H9 (cell line): ENCODE data around the gene TCF21. TPM values are rescaled to one million over a fixed set of nuclear protein-coding genes. Genes with fewer than 3 reads are reported as not detected.

ENCODE experiments used
- DNase-seq: peaks from one replicate; pipeline ENCODE4 v3.0.0-alpha.2; 2017
- H2AFZ ChIP-seq: one replicate; pipeline ENCODE4 v1.6.1; 2013; ENCODE audit warnings: mild to moderate bottlenecking, low read length, control low read depth, moderate library complexity
- H2AK5ac ChIP-seq: 2 replicates; pipeline ENCODE4 v1.6.1; 2013; ENCODE audit warnings: low read length, control low read depth, mixed read lengths; ENCODE audit not compliant: insufficient read length
- H2BK120ac ChIP-seq: one replicate; pipeline ENCODE4 v1.6.1; 2013; ENCODE audit warnings: low read depth, mild to moderate bottlenecking, low read length, control low read depth, inconsistent platforms; ENCODE audit not compliant: poor library complexity, severe bottlenecking
- H2BK12ac ChIP-seq: 2 replicates; pipeline ENCODE4 v1.6.1; 2013; ENCODE audit warnings: low read length, control low read depth, mixed read lengths, low read depth; ENCODE audit not compliant: insufficient read length
- H2BK15ac ChIP-seq: 2 replicates; pipeline ENCODE4 v1.6.1; 2013; ENCODE audit warnings: low read depth, low read length, control low read depth
- H2BK20ac ChIP-seq: one replicate; pipeline ENCODE4 v1.6.1; 2013; ENCODE audit warnings: low read depth, mild to moderate bottlenecking, low read length, control low read depth, inconsistent platforms; ENCODE audit not compliant: poor library complexity, severe bottlenecking
- H2BK5ac ChIP-seq: 2 replicates; pipeline ENCODE4 v1.6.1; 2013; ENCODE audit warnings: low read length, control low read depth, mixed read lengths; ENCODE audit not compliant: insufficient read length
- H3K14ac ChIP-seq: 2 replicates; pipeline ENCODE4 v1.6.1; 2013; ENCODE audit warnings: low read length, control low read depth; ENCODE audit not compliant: insufficient read depth
- H3K18ac ChIP-seq: 2 replicates; pipeline ENCODE4 v1.6.1; 2013; ENCODE audit warnings: low read depth, mild to moderate bottlenecking, mixed read lengths, low read length, control low read depth; ENCODE audit not compliant: insufficient read length
- H3K23ac ChIP-seq: 2 replicates; pipeline ENCODE4 v1.6.1; 2013; ENCODE audit warnings: low read length, control low read depth, mixed read lengths, low read depth; ENCODE audit not compliant: insufficient read length
- H3K23me2 ChIP-seq: 2 replicates; pipeline ENCODE4 v1.6.1; 2013; ENCODE audit warnings: low read depth, mild to moderate bottlenecking, mixed read lengths, low read length, control low read depth; ENCODE audit not compliant: insufficient read length, poor library complexity, severe bottlenecking
- H3K27ac ChIP-seq: 2 replicates; pipeline ENCODE4 v1.5.1; 2013; ENCODE audit warnings: low read length, control low read depth, mixed read lengths, low read depth; ENCODE audit not compliant: insufficient read length
- H3K27me3 ChIP-seq: 2 replicates; pipeline ENCODE4 v1.6.1; 2013; ENCODE audit warnings: low read length, control low read depth, inconsistent platforms; ENCODE audit not compliant: insufficient read depth
- H3K4ac ChIP-seq: 2 replicates; pipeline ENCODE4 v1.6.1; 2013; ENCODE audit warnings: low read depth, mild to moderate bottlenecking, control low read depth, inconsistent platforms, low read length, moderate library complexity
- H3K4me1 ChIP-seq: 2 replicates; pipeline ENCODE4 v1.6.1; 2013; ENCODE audit warnings: low read length, control low read depth, inconsistent platforms; ENCODE audit not compliant: insufficient read depth
- H3K4me2 ChIP-seq: 2 replicates; pipeline ENCODE4 v1.6.1; 2013; ENCODE audit warnings: low read length, control low read depth, mixed read lengths; ENCODE audit not compliant: insufficient read length, insufficient read depth
- H3K56ac ChIP-seq: 2 replicates; pipeline ENCODE4 v1.6.1; 2013; ENCODE audit warnings: low read depth, mild to moderate bottlenecking, mixed read lengths, low read length, control low read depth; ENCODE audit not compliant: insufficient read length
- H3K79me1 ChIP-seq: 2 replicates; pipeline ENCODE4 v1.6.1; 2013; ENCODE audit warnings: low read depth, mild to moderate bottlenecking, moderate library complexity, low read length, control low read depth, inconsistent platforms; ENCODE audit not compliant: insufficient read depth, poor library complexity, severe bottlenecking
- H3K79me2 ChIP-seq: 2 replicates; pipeline ENCODE4 v1.6.1; 2013; ENCODE audit warnings: low read length, control low read depth, inconsistent platforms; ENCODE audit not compliant: insufficient read depth
- H3K9ac ChIP-seq: 2 replicates; pipeline ENCODE4 v1.6.1; 2013; ENCODE audit warnings: low read length, control low read depth, mixed read lengths; ENCODE audit not compliant: insufficient read length; ENCODE audit errors: extremely low read depth
- H3K9me3 ChIP-seq: one replicate; pipeline ENCODE4 v1.6.1; 2013; ENCODE audit warnings: low read depth, low read length, inconsistent platforms; ENCODE audit not compliant: control insufficient read depth
- H3T11ph ChIP-seq: one replicate; pipeline ENCODE4 v1.6.1; 2013; ENCODE audit warnings: mild to moderate bottlenecking, low read length, control low read depth, inconsistent platforms
- H4K20me1 ChIP-seq: one replicate; pipeline ENCODE4 v1.6.1; 2013; ENCODE audit not compliant: control insufficient read depth, insufficient read length, insufficient read depth
- H4K5ac ChIP-seq: 2 replicates; pipeline ENCODE4 v1.6.1; 2013; ENCODE audit warnings: low read depth, mild to moderate bottlenecking, mixed read lengths, low read length, control low read depth; ENCODE audit not compliant: insufficient read length
- H4K8ac ChIP-seq: replicated peaks from 2 replicates; pipeline ENCODE4 v1.6.1; 2013; ENCODE audit warnings: low read length, control low read depth, mixed read lengths, low read depth; ENCODE audit not compliant: insufficient read length
- H4K91ac ChIP-seq: 2 replicates; pipeline ENCODE4 v1.6.1; 2013; ENCODE audit warnings: low read depth, mild to moderate bottlenecking, moderate library complexity, mixed read lengths, low read length, control low read depth; ENCODE audit not compliant: insufficient read length
- H3K27ac Mint-ChIP-seq, 3 experiments: 2 replicates in 2 of 3; 3 replicates in 1 of 3; pipeline ENCODE4 v1.8.0; 2020 to 2021; ENCODE audit warnings: mixed read lengths in 3 of 3, mild to moderate bottlenecking in 1 of 3, moderate library complexity in 1 of 3
- H3K27me3 Mint-ChIP-seq: 2 replicates; pipeline ENCODE4 v1.8.0; 2021; ENCODE audit warnings: low read depth, mild to moderate bottlenecking, moderate library complexity, mixed read lengths
- H3K36me3 Mint-ChIP-seq, 3 experiments: 2 replicates in 2 of 3; 3 replicates in 1 of 3; pipeline ENCODE4 v1.8.0; 2020 to 2021; ENCODE audit warnings: low read depth in 3 of 3, mixed read lengths in 3 of 3; ENCODE audit not compliant: insufficient read depth in 1 of 3
- H3K4me1 Mint-ChIP-seq, 2 experiments: 2 replicates each; pipeline ENCODE4 v1.8.0; 2020; ENCODE audit warnings: mixed read lengths in 2 of 2
- H3K4me3 Mint-ChIP-seq, 2 experiments: 2 replicates in 1 of 2; 3 replicates in 1 of 2; pipeline ENCODE4 v1.8.0; 2020 to 2021; ENCODE audit warnings: mild to moderate bottlenecking in 2 of 2, mixed read lengths in 2 of 2, moderate library complexity in 1 of 2
- H3K9me3 Mint-ChIP-seq, 2 experiments: 2 replicates in 1 of 2; 3 replicates in 1 of 2; pipeline ENCODE4 v1.8.0; 2020; ENCODE audit warnings: mild to moderate bottlenecking in 2 of 2, mixed read lengths in 2 of 2, moderate library complexity in 1 of 2
- WGBS: extraction: QIAGEN DNeasy Blood & Tissue Kit; methylation state at CpG from one replicate; pipeline ENCODE4 v1.1.7; 2013; ENCODE audit warnings: missing lambda C conversion rate, low lambda C conversion rate, mixed read lengths; ENCODE audit not compliant: insufficient read length; ENCODE audit errors: extremely low coverage; 5-methylcytosine and 5-hydroxymethylcytosine counted together
- long read RNA-seq: library from polyadenylated mRNA; unstranded; transcript quantifications from one replicate; pipeline ENCODE4 v2.0.0, GENCODE V29; 2020
- total RNA-seq: library from RNA; stranded (reverse); gene quantifications from 2 replicates; pipeline ENCODE4 v1.2.1, GENCODE V29; 2021
- TF ChIP-seq, protein P1 (sequence below): fragments of 200-600 bp; sonication (generic); conservative IDR thresholded peaks from 3 replicates; pipeline ENCODE4 v1.8.0; 2021; ENCODE audit warnings: antibody characterized with exemption, mild to moderate bottlenecking

Gene TCF21
- total RNA-seq: not detected in 2 replicates
- long read RNA-seq, full-length matches to known transcripts: 2 of 2 reads
- long read RNA-seq, partial matches to known transcripts: 0 of 2 reads
- long read RNA-seq, other reads (novel, unspliced or antisense): 0 of 2 reads

DNA sequence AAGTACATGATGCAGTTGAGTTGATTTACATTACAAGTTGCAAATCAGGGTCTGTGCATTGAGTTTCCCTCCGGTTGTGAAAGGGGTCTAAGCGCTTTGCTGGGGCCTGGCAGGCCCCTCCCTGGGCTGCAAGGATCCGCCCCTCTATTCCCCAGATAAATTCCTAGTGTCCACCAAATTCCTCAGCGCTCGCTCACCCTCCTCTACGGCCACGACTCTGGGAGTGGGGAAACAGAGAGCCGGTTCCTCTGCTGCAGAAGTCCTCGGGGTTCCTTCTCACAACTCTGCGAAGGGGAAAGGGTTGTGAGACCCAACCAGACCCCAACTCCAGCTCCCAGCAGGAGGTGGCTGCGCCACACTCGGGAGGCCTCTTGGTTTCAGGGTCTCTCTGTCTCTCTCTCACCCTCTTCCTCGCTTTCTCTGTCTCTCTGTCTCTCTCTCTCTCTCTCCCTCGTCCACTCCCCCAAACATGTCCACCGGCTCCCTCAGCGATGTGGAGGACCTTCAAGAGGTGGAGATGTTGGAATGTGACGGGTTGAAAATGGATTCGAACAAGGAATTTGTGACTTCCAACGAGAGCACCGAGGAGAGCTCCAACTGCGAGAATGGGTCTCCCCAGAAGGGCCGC is at the start of gene TCF21:
TSS of gene TCF21 (plus strand) at position 185 of the 628 bp plus-strand sequence. CDS start at position 470, 285 bp downstream.
- H2AFZ ChIP-seq: no peak within 1 kb of the TSS

More for the DNA sequence above, at the start of gene TCF21:
- WGBS: no CpG with 5 or more reads among the region's 22 CpGs
- Histone ChIP-seq H3T11ph (no peak within 1 kb of the TSS), H3K9me3 (no peaks in the 10 kb centered on the region), H3K4ac (no peak within 1 kb of the TSS), H3K4me1 (0 out of 2 replicates have a peak, but pooled peaks cover 2% of the 10 kb centered on the region), H3K79me1 (no peaks in the 10 kb centered on the region), H3K79me2 (no peaks in the 10 kb centered on the region), H3K9ac (no peak within 1 kb of the TSS), H2AK5ac (no peak within 1 kb of the TSS), H2BK20ac (no peak within 1 kb of the TSS), H3K56ac (no peak within 1 kb of the TSS), H4K5ac (no peak within 1 kb of the TSS), H4K91ac (no peak within 1 kb of the TSS), H2BK5ac (no peak within 1 kb of the TSS), H3K27me3 (peaks cover 48% of the 10 kb centered on the region), H2BK15ac (no peak within 1 kb of the TSS), H4K20me1 (no peaks in the 10 kb centered on the region), H3K4me2 (peak within 1 kb of the TSS; percentile 85), H3K23me2 (peaks cover 20% of the 10 kb centered on the region), H3K14ac (no peak within 1 kb of the TSS; the same call in 1 of the 2 replicates), H3K27ac (no peak within 1 kb of the TSS), H3K23ac (no peak within 1 kb of the TSS), H2BK12ac (no peak within 1 kb of the TSS), H2BK120ac (no peak within 1 kb of the TSS), H3K18ac (no peak within 1 kb of the TSS), H4K8ac (no peak within 1 kb of the TSS)
- TF ChIP-seq, protein P1, sequence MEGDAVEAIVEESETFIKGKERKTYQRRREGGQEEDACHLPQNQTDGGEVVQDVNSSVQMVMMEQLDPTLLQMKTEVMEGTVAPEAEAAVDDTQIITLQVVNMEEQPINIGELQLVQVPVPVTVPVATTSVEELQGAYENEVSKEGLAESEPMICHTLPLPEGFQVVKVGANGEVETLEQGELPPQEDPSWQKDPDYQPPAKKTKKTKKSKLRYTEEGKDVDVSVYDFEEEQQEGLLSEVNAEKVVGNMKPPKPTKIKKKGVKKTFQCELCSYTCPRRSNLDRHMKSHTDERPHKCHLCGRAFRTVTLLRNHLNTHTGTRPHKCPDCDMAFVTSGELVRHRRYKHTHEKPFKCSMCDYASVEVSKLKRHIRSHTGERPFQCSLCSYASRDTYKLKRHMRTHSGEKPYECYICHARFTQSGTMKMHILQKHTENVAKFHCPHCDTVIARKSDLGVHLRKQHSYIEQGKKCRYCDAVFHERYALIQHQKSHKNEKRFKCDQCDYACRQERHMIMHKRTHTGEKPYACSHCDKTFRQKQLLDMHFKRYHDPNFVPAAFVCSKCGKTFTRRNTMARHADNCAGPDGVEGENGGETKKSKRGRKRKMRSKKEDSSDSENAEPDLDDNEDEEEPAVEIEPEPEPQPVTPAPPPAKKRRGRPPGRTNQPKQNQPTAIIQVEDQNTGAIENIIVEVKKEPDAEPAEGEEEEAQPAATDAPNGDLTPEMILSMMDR: no peak
- H3K4me3 Mint-ChIP-seq: peak within 1 kb of the TSS; percentile 66 to 89
- H3K4me1 Mint-ChIP-seq: peaks cover 36 to 40% of the 10 kb centered on the region in 2 experiments
- H3K9me3 Mint-ChIP-seq: no peaks in the 10 kb centered on the region; a peak in 1 of 5 replicates
- H3K36me3 Mint-ChIP-seq: no peaks in the 10 kb centered on the region; a peak in 1 of 7 replicates
- peaks cover 99% of the 10 kb centered on the region for H3K27me3 Mint-ChIP-seq
- peak within 1 kb of the TSS in 1 of 3 experiments; percentile 75; a peak in 2 of 7 replicates for H3K27ac Mint-ChIP-seq
- DNase-seq: peak; percentile 73
